GM10248 (cell line): ENCODE results near the gene CSNK1D.

ENCODE experiments used
- CTCF ChIA-PET: fragments of 300-600 bp; sonication (Branson Sonifier 250); formaldehyde crosslinking; extraction: SDS; loops from one replicate; lab custom pipeline; 2021; ENCODE audit warnings: antibody characterized with exemption; lab: Yijun Ruan, JAX
- POLR2A ChIA-PET: fragments of 350-650 bp; sonication (Branson Sonifier 250); formaldehyde crosslinking; extraction: SDS; loops from one replicate; lab custom pipeline; 2020; ENCODE audit warnings: antibody characterized with exemption; lab: Yijun Ruan, JAX
- DNase-seq: peaks from one replicate; pipeline ENCODE4 v3.0.0; 2012; ENCODE audit errors: extremely low spot score
- TF ChIP-seq, protein P1 (sequence below): IDR thresholded peaks from 2 replicates; pipeline ENCODE4 v1.5.1; 2012; ENCODE audit warnings: mild to moderate bottlenecking, low read depth; ENCODE audit errors: extremely low read depth, missing control alignments, control extremely low read depth

The CSNK1D gene

DNA sequence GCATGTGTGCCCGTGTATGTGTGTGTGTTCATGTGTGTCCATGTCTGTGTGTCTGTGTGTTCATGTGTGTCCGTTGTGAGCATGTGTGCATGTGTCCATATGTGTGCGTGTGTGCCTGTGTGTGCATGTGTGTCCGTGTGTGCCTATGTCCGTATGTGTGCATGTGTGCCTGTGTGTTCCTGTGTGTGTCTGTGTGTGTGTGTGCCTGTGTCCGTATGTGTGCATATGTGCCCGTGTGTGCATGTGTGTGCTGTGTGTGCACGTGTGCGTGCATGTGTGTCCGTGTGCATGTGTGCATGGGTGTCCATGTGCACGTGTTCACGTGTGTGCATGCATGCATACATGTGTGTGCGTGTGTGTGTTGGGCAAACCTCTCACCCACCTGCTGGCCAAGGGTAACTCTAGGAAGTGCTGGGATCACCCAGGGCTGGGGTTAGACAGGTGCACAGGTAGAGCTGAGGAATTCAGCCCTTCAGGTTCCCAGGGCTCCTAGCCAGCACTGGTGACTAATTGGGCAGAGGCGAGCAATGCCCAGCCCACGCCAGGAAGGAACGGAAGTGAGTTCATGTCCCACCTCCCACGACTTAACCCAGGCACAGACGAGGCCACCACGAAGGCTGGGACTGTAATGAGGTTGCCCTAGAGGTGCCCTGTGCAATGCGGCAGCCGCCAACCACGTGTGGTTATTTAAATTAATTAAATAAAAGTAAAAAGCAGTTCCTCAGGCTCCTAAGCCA lies 8.2 kb upstream of the CSNK1D start:
- DNase-seq, result no peak
- ChIA-PET POLR2A (no interaction called here), CTCF (no interaction called here)
- TF ChIP-seq, protein P1, sequence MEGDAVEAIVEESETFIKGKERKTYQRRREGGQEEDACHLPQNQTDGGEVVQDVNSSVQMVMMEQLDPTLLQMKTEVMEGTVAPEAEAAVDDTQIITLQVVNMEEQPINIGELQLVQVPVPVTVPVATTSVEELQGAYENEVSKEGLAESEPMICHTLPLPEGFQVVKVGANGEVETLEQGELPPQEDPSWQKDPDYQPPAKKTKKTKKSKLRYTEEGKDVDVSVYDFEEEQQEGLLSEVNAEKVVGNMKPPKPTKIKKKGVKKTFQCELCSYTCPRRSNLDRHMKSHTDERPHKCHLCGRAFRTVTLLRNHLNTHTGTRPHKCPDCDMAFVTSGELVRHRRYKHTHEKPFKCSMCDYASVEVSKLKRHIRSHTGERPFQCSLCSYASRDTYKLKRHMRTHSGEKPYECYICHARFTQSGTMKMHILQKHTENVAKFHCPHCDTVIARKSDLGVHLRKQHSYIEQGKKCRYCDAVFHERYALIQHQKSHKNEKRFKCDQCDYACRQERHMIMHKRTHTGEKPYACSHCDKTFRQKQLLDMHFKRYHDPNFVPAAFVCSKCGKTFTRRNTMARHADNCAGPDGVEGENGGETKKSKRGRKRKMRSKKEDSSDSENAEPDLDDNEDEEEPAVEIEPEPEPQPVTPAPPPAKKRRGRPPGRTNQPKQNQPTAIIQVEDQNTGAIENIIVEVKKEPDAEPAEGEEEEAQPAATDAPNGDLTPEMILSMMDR, result no peak

- ChIA-PET POLR2A (no interaction called here), CTCF (no interaction called here)
- TF ChIP-seq, protein P1, result no peak
- DNase-seq, result no peak
Measured at GRCh38 chr17:82281076-82281475, 7.6 kb upstream of the CSNK1D start.

- ChIA-PET CTCF (interaction anchor here (1.6 kb wide), 1 partner anchor 21 kb away, joined by 4 read pairs; no protein-coding TSS in a partner anchor), POLR2A (interaction anchor here (0.6 kb wide), 1 partner anchor 236 kb away, joined by 7 read pairs; no protein-coding TSS in a partner anchor)
- TF ChIP-seq, protein P1, result no peak
- no peak for DNase-seq
Measured at GRCh38 chr17:82280537-82280936, 7.0 kb upstream of the CSNK1D start.

DNA sequence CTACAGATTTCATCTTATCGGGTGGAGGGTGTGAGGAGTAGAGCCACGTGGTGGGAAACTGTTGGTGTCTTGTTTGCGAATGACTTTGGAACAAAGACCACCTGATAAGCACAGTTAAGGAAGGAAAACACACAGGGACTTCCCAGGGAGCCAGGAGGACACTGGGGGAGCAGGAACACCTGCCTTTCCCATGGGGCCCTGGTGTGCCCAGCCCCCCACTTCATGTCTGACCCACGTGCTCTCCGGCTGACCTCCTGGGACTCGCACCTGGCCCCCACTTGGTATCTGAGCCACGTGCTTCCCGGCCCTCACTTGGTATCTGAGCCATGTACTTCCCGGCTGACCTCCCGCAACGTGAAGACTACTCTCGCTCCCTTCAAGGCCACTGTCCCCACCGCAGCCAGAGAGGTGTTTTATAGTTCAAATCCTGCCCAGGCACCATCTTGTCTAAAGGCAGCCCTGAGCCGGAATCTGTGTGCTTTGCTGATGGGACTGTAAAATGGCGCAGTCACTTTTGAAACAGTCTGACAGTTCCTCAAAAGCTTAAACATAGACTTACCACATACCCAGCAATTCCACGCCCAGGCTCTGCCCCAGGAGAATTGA lies 5.4 kb upstream of the CSNK1D start:
- ChIA-PET POLR2A (no interaction called here), CTCF (interaction anchor here (1.4 kb wide), 1 partner anchor 9 kb away, joined by 3 read pairs; no protein-coding TSS in a partner anchor)
- DNase-seq, result no peak
- TF ChIP-seq, protein P1, result no peak

GRCh38 chr17:82278308-82278707 lies 4.8 kb upstream of the CSNK1D start:
- CTCF ChIA-PET, result interaction anchor here (0.9 kb wide), 1 partner anchor 9 kb away, joined by 3 read pairs; no protein-coding TSS in a partner anchor

GRCh38 chr17:82277851-82278250 lies 4.4 kb upstream of the CSNK1D start:
- DNase-seq, result no peak
- CTCF ChIA-PET, result interaction anchor here (0.9 kb wide), 1 partner anchor 10 kb away, joined by 3 read pairs; no protein-coding TSS in a partner anchor
- TF ChIP-seq, protein P1, result no peak
- POLR2A ChIA-PET, result no interaction called here

More at GRCh38 chr17:82278308-82278707, 4.8 kb upstream of the CSNK1D start:
- DNase-seq, result no peak
- POLR2A ChIA-PET, result no interaction called here
- TF ChIP-seq, protein P1, result no peak
